GM19099 (cell line): ENCODE results near the gene OR2V2.

ENCODE experiments used
- POLR2A ChIP-seq: IDR thresholded peaks from 3 replicates; pipeline ENCODE4 v1.6.1; 2011; ENCODE audit warnings: low read depth; ENCODE audit not compliant: insufficient read length; ENCODE audit errors: extremely low read depth

OR2V2 gene

DNA sequence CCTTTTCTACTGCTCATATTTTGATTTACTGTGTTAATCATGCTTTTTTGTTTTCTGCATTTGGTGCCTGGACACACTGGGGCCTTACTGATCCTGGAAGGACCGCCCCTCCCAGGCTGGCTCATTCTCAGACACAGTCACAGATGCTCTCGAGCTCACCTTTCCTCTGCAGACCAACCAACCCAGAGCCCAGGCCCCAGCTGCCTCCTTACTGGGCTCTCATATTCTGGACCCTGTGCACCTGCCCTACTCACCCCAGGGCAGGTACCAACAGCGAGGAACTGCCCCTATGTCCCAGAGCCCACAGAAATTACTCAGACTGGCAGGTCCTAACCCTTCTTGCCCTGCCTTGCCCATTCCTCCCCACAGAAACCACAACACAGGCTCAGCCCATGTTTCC is 6.6 kb upstream of the OR2V2 start:
- TF ChIP-seq POLR2A, result no peak

DNA sequence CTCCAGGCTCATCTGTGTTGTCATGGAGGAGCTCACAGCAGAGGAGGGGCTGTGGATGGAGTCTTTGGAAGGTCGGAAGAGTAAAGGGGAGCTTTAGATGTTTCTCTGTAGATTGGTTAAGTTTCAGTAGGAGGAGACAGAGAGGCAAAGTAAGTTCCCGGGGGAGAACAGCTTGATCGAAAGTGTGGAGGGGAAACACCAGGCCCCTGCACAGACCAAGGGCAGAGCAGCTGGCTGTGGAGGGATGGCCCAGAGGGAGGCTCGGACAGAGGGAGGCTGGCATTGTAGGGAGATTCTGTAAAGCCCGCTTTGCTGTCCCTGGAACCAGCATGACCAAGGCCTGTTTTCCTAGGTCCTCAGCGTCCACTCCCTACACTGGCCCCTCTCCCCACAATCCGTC is 5.3 kb upstream of the OR2V2 start:
- no peak for TF ChIP-seq POLR2A

DNA sequence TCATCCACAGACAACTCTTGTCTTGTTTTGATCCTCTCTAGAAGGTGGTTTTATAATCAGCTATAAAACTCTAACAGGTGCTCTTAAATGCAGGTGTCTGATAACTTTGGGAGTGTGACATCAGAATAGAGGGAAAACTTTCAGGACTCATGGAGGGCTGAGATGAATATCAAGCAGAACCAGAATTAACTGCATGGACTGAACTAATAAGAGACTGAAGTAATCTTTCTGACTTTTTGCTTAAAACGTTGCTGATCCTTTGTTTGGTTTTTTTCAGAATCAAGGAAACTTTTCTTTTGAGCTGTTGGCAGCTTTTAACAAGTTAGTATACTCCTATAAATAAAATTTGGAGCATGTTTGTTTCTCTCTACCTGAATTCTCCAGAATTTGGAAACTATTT is 2.3 kb upstream of the OR2V2 start:
- TF ChIP-seq POLR2A, result no peak

DNA sequence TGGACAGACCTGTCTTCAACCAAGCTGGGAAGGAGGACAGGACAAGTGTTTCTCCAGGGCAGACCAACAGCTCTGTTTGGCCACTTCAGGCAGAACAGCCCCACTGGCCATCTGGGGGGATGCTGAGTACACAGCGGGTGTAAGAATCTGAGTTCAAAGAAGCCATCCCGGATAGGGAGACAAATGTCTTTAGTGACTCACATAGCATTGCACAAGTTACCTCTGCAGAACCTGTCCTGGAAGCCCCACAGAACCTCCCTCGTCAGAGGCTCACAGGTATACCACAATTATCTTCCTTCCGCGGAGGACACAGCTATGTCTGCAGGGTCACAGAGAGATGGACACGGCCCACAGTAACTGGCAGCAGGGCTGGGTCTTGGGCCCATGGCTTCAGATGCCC is 2.0 kb downstream of the OR2V2 start:
- TF ChIP-seq POLR2A, result no peak

DNA sequence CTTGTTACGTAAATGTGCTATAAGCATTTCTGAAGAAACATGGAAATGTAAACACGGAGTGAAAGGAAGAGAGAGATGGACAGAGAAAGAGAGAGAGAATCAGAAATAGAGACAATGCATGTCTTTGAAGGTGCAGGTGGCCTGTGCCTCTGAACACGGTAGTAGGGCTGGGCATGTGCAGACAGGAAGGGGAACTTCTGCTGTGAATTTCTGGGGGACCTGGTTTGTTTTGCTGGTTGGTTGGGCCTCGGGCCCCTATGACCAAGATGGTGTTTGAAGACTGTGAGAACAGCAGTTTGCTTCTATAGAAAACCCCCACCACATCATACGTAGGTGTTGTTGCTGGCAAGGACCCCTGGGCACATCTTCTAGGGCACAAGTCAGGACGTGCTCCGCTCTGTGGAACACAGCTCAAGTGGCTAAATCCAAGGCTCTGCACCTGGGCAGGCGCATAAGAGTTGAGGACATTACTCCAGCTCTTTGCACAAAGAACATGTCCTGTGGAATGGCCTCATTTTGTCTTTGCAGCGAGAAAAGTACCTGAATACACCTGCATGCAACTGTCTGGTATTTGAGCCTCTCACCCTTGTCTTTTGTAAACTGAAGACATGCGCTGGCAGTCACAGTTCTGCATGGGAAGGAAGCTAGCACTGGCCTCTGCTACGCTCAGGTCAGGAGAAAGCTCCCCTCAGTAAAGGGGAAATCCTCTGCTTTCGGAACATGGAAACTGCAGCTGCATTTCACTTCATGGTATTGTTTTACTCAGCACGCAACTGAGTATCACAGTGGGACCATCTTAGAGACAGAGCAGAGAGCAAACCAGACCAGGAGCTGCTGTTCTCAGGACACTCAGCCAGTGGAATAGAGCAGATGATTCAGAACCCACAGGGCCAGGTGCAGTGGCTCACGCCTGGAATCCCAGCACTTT is 2.7 kb downstream of the OR2V2 start:
- no peak for TF ChIP-seq POLR2A

DNA sequence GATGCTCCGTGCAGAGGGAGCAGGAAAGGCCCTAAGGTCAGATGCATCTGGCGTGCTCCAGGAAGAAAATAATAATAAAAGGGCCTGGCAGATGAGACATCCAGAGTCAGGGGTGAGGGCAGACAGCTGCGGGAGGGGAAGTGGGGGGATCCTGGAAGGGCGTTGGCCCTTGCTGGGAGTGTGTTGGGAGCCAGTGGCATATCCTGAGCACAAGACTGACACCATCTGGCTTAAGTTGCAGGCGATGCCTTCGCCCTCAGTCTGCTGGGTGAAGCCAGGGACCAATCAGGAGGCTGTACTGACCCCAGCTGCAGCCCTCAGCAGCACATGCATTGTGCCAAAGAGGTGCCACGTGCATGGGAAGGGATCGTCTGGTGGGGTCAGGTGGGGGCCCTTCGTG is 3.8 kb downstream of the OR2V2 start:
- no peak for TF ChIP-seq POLR2A

DNA sequence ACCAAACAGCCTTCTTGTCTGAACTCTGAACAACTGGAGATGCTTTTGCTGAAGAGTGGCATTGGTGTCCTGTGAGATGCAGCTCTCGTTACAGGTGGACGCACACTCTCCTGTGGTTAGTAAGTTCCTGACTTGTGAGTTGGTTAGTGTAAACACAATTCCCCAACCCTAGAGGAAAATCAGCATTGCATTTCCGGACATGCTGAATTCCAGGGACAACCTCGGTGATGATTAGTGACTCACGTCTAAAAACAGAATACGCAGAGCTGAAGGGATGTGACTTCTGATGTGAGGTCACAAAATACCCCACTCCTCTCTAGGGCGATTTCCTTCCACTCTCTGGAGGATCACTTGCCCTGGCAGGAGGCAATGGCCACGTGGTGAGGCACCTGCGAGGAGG is 5.0 kb downstream of the OR2V2 start:
- no peak for TF ChIP-seq POLR2A

DNA sequence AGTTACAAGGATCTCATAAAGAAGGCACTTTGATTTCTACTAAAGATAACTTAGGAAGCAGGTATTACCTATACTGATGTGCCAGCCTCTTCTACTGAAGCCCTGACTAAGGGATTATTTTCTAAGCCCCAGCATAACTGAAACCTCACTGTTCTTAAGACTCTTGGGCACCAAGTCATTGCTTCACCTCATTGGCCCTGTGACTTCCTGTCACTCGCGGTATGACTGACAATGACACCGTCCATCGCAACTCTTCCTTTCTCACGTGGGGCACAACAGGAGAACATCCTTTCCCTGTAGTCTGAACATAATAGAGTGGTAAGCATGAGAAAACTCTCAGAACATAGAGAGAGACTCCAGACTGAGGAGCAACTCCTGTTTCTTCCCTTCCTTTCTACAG is 6.4 kb downstream of the OR2V2 start:
- TF ChIP-seq POLR2A, result no peak

DNA sequence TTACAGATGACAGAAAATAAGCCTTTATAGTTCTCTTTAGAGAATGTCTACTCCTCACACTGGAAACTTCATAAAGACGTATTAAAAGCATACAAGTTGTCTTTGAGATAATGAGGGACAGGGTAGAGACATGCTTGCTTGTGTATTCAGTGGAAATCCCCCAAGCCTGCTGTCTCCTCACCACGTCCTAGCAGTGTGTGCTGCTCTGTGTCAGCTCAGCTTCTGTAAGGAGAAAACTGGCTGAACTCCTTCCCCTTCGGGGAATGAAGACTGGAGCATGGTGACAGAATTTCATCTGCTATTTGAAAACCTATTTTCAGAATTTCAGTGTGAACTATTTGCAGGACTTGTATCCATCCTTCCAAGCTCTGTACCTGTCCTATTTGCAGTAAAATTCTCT is 9.4 kb downstream of the OR2V2 start:
- TF ChIP-seq POLR2A, result no peak

DNA sequence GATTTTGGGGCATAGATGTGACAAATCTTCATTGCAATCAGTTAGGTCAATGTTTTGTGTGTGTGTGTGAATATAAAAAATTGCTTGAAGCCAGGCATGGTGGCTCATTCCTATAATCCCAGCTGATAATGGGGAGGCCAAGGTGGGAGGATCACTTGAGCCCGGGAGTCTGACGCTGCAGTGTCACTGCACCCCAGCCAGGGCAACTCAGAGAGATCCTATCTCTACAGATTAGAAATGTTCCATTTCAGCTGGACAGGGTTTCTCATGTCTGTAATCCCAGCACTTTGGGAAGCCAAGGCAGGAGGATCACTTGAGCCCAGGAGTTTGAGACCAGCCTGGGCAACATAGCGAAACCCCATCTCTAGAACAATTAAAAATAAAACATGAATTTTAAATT is 11.5 kb downstream of the OR2V2 start:
- no peak for TF ChIP-seq POLR2A

DNA sequence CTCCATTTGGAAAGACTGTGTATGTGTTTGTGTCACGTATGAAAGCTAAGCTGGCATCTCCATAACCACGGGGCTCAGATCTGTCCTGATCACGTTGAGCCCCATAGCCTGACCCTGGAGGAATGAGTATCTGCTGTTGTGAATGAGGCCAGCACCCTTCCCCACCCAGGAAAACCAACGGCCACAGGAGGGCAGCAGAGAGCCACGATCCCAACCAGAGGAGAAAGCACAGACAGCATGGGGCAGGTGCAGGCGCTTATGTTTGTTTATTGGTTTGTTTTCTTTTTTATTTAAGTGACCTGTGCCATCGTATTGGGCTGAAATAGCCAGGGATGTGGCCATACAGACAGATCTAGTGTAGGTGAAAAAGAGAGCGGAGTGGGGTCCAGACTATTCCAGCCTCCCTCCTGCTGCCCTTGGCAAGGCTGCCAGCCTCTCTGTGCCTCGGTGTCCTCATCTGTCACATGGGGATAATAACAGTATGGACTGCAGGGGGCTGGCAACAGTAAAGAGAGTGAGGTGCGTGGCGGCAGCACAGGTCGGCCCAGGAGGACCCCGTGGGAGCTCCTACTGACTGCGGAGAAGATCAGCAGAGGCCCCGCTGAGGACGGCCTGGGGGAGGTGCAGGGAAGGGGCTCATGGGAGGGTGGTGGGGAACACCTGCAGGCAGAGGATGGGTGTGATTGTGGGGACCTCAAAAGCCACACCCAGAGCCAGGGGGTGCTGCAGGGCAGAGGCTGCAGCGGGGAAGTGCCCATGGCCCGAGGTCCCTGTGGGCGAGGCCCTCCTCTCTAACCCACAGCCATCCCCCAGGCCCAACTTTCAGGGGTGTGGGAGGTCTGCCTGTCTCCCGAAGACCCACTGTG is 12.1 kb downstream of the OR2V2 start:
- TF ChIP-seq POLR2A, result no peak

DNA sequence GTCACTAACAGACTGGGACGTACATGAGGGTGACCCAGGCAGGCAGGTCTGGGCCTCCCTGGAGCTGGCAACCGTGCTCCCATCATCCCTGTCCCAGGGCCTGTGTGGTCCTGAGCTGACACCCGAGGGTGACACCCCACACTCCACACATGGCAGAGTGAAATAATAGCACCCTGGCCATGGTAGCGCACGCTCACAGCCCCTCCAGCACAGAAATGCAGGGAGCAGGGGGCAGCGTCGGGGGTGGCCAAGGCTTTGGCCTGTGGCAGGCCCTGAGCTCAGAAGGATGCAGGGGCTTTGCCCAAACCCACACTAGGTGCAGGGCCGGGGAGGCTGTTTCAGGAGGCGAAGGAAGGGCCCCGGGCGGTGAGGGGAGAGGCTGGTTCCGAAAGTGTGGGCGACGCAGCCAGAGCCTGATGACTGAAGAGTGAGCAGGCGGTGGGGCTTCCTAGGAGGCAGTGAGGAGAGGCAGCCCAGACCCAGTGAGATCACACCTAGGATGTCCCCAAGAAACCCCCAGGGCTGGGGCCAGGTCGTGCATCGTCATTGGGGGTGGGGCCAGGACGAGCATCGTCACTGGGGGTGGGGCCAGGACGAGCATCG is 12.9 kb downstream of the OR2V2 start:
- TF ChIP-seq POLR2A, result no peak

DNA sequence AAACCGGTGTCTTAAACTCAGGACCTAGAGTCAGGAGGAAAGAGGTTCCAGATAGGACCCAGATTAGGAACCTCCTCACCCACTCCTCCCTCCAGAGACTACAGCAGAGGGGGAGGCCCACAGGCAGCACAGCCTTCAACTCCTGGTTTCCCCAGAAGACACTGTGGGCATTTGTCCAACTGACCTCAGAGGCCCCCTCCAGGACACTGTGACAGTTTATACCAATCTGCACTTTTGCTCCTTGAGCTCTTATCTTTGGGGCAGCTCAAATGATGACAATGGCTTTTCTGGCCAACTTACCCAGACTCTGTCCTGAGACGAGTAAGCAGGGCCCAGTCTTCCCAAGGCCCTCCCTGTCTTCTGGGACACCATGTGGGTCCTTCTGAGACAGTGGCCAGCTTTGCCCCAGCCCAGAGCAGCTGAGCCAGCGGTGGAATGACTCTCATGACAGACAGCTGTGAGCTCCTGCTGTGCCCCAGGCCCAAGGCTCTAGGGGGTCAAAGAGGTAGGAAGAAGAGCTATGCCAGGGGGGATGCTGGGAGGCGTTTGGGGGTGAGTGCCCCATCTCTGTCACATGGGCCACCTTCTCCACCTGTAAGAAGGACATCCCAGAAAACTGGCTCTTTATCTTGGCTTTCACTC is 14.3 kb downstream of the OR2V2 start:
- no peak for TF ChIP-seq POLR2A

DNA sequence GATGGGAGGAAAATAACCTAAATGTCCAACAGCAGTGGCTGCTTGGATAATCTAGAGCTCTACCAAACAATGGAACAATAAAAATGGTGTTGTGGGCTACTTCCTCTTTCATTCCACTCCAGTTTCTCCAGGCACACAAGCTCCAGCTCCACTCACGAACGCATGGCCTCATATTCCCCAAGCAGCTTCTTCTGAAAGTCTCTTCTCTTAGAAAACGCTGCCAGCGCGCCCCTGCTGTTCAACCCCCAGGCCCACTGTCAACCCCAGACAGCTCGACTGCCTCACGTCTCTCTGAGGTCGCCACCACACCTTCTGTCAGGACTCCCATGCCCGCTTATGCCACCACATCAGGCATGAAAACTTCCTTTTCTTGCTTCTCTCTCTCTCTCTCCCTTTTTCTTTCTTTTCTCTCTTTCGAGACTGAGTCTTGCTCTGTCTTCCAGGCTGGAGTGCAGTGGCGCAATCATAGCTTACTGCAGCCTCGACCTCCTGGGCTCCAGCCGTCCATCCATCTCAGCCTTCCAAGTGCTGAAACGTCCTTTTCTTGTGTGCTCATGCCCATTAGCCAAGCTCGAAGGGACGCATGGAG is 16.2 kb downstream of the OR2V2 start:
- no peak for TF ChIP-seq POLR2A
